ENCODE results near the gene TSPOAP1. TPM values are rescaled to one million over a fixed set of nuclear protein-coding genes. Genes with fewer than 3 reads are reported as not detected.

TSPOAP1 gene
- total RNA-seq, 1 donor: 0.86 TPM

DNA sequence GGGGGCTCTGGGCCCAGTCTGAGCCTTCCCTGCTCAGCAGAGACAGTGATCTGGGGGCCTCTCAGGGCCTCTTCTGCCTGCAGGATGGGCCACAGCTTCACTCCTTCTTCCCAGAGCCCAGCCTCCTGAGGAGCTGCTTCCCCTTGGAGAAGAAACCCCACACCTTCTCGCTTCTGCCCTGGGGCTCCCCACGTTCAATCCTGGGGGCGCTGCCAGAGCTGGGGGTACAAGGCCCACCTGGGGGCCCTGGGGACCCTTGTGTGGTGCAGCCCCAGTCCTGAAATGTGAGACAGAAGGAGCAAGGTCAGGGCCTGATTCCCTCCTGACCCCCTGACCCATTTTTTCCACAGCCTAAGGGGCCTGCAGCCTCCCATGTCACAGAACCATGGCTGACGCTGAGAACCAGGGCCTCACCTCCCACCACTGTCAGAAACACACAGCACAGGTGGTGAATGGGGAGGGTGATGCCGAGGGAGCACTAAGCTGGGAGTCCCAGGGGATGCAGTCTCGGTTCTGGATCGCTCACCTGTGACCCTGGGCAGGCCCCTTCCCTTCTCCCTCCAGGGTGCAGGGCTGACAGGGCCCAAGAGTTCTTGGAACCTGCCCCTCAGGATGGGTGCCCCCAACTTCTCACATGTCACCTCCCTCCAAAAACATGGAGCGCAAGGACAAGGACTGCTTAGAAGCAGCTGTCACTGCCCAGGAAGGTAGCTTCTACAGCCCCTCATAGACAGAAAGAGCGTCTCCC, 26.2 kb downstream of the TSPOAP1 start:
- H3K4me3 ChIP-seq (ENCODE audit: low read depth, low read length): no peak overlapping the region
- TF ChIP-seq, protein P1, sequence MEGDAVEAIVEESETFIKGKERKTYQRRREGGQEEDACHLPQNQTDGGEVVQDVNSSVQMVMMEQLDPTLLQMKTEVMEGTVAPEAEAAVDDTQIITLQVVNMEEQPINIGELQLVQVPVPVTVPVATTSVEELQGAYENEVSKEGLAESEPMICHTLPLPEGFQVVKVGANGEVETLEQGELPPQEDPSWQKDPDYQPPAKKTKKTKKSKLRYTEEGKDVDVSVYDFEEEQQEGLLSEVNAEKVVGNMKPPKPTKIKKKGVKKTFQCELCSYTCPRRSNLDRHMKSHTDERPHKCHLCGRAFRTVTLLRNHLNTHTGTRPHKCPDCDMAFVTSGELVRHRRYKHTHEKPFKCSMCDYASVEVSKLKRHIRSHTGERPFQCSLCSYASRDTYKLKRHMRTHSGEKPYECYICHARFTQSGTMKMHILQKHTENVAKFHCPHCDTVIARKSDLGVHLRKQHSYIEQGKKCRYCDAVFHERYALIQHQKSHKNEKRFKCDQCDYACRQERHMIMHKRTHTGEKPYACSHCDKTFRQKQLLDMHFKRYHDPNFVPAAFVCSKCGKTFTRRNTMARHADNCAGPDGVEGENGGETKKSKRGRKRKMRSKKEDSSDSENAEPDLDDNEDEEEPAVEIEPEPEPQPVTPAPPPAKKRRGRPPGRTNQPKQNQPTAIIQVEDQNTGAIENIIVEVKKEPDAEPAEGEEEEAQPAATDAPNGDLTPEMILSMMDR (IDR thresholded peaks at IDR 0.05; ENCODE audit: insufficient read depth, low read depth, low read length): no peak
- DNase-seq (ENCODE audit: low read depth): no peak

DNA sequence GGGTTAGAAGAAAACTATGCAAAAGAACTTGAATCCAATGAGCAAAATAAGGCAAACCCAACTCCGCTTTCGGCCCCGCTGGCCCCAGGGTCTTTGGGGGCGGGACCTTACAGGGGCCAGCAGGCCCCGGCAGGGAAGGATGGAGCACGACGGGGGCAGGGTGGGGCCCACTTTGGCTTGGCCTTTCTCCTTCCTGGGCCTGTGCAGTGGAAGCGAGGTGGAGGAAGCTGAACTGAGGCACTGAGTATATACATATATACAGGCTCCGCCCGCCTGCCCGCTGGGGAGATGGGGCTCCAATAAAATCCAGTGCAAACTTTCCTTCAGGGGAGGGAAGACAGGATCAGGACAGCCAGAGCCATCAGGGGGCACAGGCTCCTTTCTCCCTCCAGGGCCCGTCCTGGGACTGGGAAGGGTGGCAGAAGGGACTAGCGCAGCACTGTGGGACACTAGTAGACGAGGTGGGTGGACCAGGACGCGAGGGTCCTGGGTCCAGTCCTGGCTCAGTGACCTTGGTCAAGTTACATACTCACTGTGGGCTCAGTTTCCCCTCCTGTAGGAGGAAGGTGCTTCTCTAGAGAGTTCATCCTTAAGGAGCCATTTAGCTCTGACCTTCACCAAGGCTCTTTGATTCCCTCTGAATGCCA, 27.0 kb downstream of the TSPOAP1 start:
- H3K4me3 ChIP-seq (ENCODE audit: low read depth, low read length): no peak overlapping the region
- TF ChIP-seq, protein P1 (IDR thresholded peaks at IDR 0.05; ENCODE audit: insufficient read depth, low read depth, low read length): no peak
- no peak for DNase-seq (ENCODE audit: low read depth)

DNA sequence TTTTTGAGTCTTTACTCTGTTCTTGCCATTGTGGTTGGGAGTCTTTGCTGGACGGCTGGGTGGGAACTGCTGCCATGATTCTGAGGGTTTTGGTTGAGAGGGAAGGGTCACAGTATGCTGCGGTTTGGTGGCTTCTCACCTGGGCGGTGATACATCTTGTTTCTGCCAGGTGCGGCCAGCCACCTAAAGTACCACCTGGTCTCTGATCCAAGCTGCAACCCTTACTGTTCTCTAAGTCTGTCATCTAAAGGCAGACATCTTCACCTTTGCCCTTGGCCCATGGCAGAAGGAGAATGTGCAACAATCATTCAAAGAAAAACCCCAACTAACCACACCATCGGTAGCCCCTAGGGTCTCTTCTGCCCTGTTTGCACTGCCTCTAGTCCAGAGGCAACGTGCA, 28.3 kb downstream of the TSPOAP1 start:
- H3K4me3 ChIP-seq (ENCODE audit: low read depth, low read length): no peak overlapping the region
- DNase-seq (ENCODE audit: low read depth): no peak
- TF ChIP-seq, protein P1 (IDR thresholded peaks at IDR 0.05; ENCODE audit: insufficient read depth, low read depth, low read length): no peak

DNA sequence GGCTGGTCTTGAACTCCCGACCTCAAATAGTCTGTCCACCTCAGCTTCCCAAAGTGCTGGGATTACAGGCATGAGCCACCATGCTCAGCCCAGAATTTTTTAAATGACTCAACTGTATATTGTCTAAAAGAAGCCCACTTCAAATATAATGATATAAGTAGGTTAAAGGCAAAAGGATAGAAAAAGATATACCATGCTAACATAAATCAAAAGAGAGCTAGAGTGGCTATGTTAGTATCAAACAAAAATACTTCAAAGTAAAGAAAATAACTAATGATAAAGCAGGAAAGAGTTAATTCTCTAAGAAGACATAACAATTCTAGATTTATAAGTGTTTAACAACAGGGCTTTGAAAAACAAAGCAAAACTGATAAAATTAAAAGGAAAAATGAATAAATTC, 34.6 kb downstream of the TSPOAP1 start:
- TF ChIP-seq, protein P1 (IDR thresholded peaks at IDR 0.05; ENCODE audit: insufficient read depth, low read depth, low read length): no peak
- H3K4me3 ChIP-seq (ENCODE audit: low read depth, low read length): no peak overlapping the region

DNA sequence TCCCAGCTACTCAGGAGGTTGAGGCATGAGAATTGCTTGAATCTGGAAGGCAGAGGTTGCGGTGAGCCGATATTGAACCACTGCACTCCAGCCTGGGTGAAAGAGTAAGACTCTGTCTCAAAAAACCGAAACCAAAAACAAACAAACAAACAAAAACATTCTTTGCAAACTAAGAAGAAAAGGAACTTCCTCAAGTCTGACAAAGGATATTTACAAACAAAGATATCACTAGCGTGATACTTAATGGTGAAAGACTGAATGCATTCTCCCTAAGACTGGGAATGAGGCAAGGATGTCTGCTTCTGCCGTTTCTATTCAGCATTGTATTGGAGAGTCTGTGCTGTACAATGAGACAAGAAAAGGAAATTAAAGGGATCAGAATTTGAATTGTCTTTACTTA, 37.3 kb downstream of the TSPOAP1 start:
- TF ChIP-seq, protein P1 (IDR thresholded peaks at IDR 0.05; ENCODE audit: insufficient read depth, low read depth, low read length): no peak
- DNase-seq (ENCODE audit: low read depth): no peak
- no peak overlapping the region for H3K4me3 ChIP-seq (ENCODE audit: low read depth, low read length)

More for the DNA sequence above, 34.6 kb downstream of the TSPOAP1 start:
- DNase-seq (ENCODE audit: low read depth): no peak

DNA sequence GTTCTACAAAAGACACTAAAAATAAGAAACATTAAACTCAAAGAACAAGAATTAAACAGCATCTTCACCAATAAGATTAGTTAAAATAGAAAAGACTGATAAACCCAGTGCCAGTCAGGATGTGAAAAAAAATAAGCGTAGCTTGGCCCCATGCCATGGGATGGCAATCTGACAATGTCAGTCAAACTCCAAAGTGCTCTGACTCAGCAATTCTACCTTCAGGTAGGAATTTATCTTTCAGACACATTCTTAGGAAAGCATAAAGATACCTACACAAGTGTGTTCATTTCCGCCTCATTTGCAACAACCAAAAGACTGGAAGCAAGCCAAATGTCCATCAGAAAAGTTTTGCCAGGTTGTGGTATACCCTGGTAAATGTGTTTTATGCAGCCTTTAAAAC, 38.7 kb downstream of the TSPOAP1 start:
- H3K4me3 ChIP-seq (ENCODE audit: low read depth, low read length): no peak overlapping the region
- TF ChIP-seq, protein P1 (IDR thresholded peaks at IDR 0.05; ENCODE audit: insufficient read depth, low read depth, low read length): no peak
- no peak for DNase-seq (ENCODE audit: low read depth)
